IMR-90 (cell line): ENCODE data around the gene LAMA5. TPM values are rescaled to one million over a fixed set of nuclear protein-coding genes. Genes with fewer than 3 reads are reported as not detected.

Experiments
- ATAC-seq: fragments of 200-7000 bp; cut with Tn5 transposase; 2 replicates; pipeline ENCODE4 v1.9.1; 2020; ENCODE audit warnings: low read depth, mild to moderate bottlenecking, moderate library complexity
- BruUV-seq: library from RNA; stranded (reverse); fragments of 400-500 nt; replicated peaks from 2 replicates; lab custom pipeline; 2021; lab: Mats Ljungman, UMichigan
- CTCF ChIA-PET: fragments of 300-600 bp; formaldehyde crosslinking; extraction: SDS; loops from one replicate; lab custom pipeline; 2021; ENCODE audit warnings: antibody characterized with exemption; lab: Yijun Ruan, JAX
- POLR2A ChIA-PET: fragments of 300-600 bp; sonication (Branson Sonifier 250); formaldehyde crosslinking; loops from one replicate; lab custom pipeline; 2022; ENCODE audit warnings: antibody characterized with exemption; ENCODE audit not compliant: unreplicated experiment; lab: Charles Lee
- DNase-seq: peaks from one replicate; pipeline ENCODE4 v3.0.0; 2013
- H2AFZ ChIP-seq: replicated peaks from 2 replicates; pipeline ENCODE3; 2013; ENCODE audit warnings: low read length, mild to moderate bottlenecking; ENCODE audit not compliant: poor library complexity
- H2AK5ac ChIP-seq: 2 replicates; pipeline ENCODE4 v1.6.1; 2013; ENCODE audit warnings: low read depth, low read length, inconsistent platforms
- H2AK9ac ChIP-seq: replicated peaks from 2 replicates; pipeline ENCODE3; 2013; ENCODE audit warnings: mild to moderate bottlenecking, low read depth, low read length, moderate library complexity; ENCODE audit not compliant: poor library complexity
- H2BK120ac ChIP-seq: 2 replicates; pipeline ENCODE4 v1.6.1; 2013; ENCODE audit warnings: low read depth, low read length, inconsistent platforms
- H2BK15ac ChIP-seq: 3 replicates; pipeline ENCODE4 v1.6.1; 2013; ENCODE audit warnings: low read depth, low read length, inconsistent platforms
- H2BK20ac ChIP-seq: 2 replicates; pipeline ENCODE4 v1.6.1; 2013; ENCODE audit warnings: low read depth, mild to moderate bottlenecking, inconsistent platforms, low read length, moderate library complexity
- H2BK5ac ChIP-seq: 2 replicates; pipeline ENCODE4 v1.6.1; 2013; ENCODE audit warnings: mild to moderate bottlenecking, low read depth, low read length, inconsistent platforms; ENCODE audit not compliant: poor library complexity, severe bottlenecking
- H3K14ac ChIP-seq: replicated peaks from 2 replicates; pipeline ENCODE4 v1.6.1; 2013; ENCODE audit warnings: low read depth, low read length, inconsistent platforms
- H3K18ac ChIP-seq: 2 replicates; pipeline ENCODE4 v1.6.1; 2013; ENCODE audit warnings: low read depth, low read length, control low read depth
- H3K23ac ChIP-seq: 2 replicates; pipeline ENCODE4 v1.6.1; 2013; ENCODE audit warnings: low read depth, low read length, inconsistent platforms
- H3K27ac ChIP-seq: 2 replicates; pipeline ENCODE4 v1.5.1; 2013; ENCODE audit warnings: mild to moderate bottlenecking, control low read depth, low read length; ENCODE audit not compliant: insufficient read depth
- H3K27me3 ChIP-seq: 2 replicates; pipeline ENCODE4 v1.6.1; 2013; ENCODE audit warnings: low read length; ENCODE audit not compliant: control insufficient read depth, insufficient read depth
- H3K36me3 ChIP-seq: 2 replicates; pipeline ENCODE4 v1.6.1; 2013; ENCODE audit warnings: low read length, mixed read lengths; ENCODE audit not compliant: control insufficient read depth, insufficient read depth
- H3K4ac ChIP-seq: 2 replicates; pipeline ENCODE4 v1.6.1; 2013; ENCODE audit warnings: low read depth, low read length, inconsistent platforms
- H3K4me1 ChIP-seq: 2 replicates; pipeline ENCODE4 v1.6.1; 2013; ENCODE audit warnings: low read length, mixed read lengths; ENCODE audit not compliant: control insufficient read depth, insufficient read depth
- H3K4me2 ChIP-seq: 2 replicates; pipeline ENCODE4 v1.6.1; 2013; ENCODE audit warnings: low read depth, mild to moderate bottlenecking, control low read depth, low read length, moderate library complexity
- H3K4me3 ChIP-seq: 2 replicates; pipeline ENCODE4 v1.5.1; 2013; ENCODE audit warnings: low read depth, mild to moderate bottlenecking, control low read depth, low read length, moderate library complexity; ENCODE audit not compliant: insufficient read depth
- H3K56ac ChIP-seq: 2 replicates; pipeline ENCODE4 v1.6.1; 2013; ENCODE audit warnings: low read length, inconsistent platforms; ENCODE audit not compliant: insufficient read depth; ENCODE audit errors: extremely low read depth
- H3K79me1 ChIP-seq, 2 experiments: 2 replicates each; pipeline ENCODE4 v1.6.1; 2013; ENCODE audit warnings: low read length in 2 of 2, inconsistent platforms in 1 of 2, low read depth in 1 of 2
- H3K9ac ChIP-seq: 2 replicates; pipeline ENCODE4 v1.6.1; 2013; ENCODE audit warnings: low read depth, low read length, control low read depth
- H3K9me1 ChIP-seq: 2 replicates; pipeline ENCODE4 v1.6.1; 2013; ENCODE audit warnings: low read length, inconsistent platforms; ENCODE audit not compliant: insufficient read depth
- H3K9me3 ChIP-seq: 2 replicates; pipeline ENCODE4 v1.6.1; 2013; ENCODE audit warnings: low read length; ENCODE audit not compliant: control insufficient read depth, insufficient read depth
- H4K20me1 ChIP-seq: 2 replicates; pipeline ENCODE4 v1.6.1; 2013; ENCODE audit warnings: low read length, inconsistent platforms; ENCODE audit not compliant: insufficient read depth
- H4K5ac ChIP-seq: 2 replicates; pipeline ENCODE4 v1.6.1; 2013; ENCODE audit warnings: mild to moderate bottlenecking, low read depth, low read length, control low read depth
- H4K8ac ChIP-seq, 2 experiments: 2 replicates each; pipeline ENCODE4 v1.6.1; 2013; ENCODE audit warnings: low read depth in 2 of 2, low read length in 2 of 2, control low read depth in 1 of 2, inconsistent platforms in 1 of 2
- H4K91ac ChIP-seq: 2 replicates; pipeline ENCODE4 v1.6.1; 2013; ENCODE audit warnings: low read depth, low read length, inconsistent platforms; ENCODE audit not compliant: insufficient read depth
- CTCF ChIP-seq: conservative IDR thresholded peaks from 2 replicates; pipeline ENCODE4 v1.5.1; 2012; ENCODE audit warnings: mild to moderate bottlenecking, low read depth, low read length, improper control_type of control experiment
- MXI1 ChIP-seq: IDR thresholded peaks from 2 replicates; pipeline ENCODE4 v1.6.1; 2012; ENCODE audit warnings: low read depth, mild to moderate bottlenecking, low read length, moderate library complexity, borderline replicate concordance
- whole genome bisulfite sequencing, 2 experiments: methylation state at CpG; one replicate each; pipeline versions ENCODE4 v1.1.5 to v1.1.7; 2013; ENCODE audit warnings: missing lambda C conversion rate in 2 of 2; ENCODE audit not compliant: insufficient read length in 1 of 2; ENCODE audit errors: extremely low coverage in 2 of 2; 5-methylcytosine and 5-hydroxymethylcytosine counted together
- dilution Hi-C: fragments of 300-500 bp; cut with HindIII; formaldehyde crosslinking; loops from one replicate; pipeline ENCODE4 v1.14.3; 2018; ENCODE audit warnings: low sequenced_read_pairs; ENCODE audit not compliant: unreplicated experiment
- in situ Hi-C: fragments of 300-500 bp; cut with MboI; formaldehyde crosslinking; loops from 3 replicates; pipeline ENCODE4 v1.14.3; 2019; ENCODE audit warnings: low sequenced_read_pairs, inconsistent platforms, mixed read lengths
- intact Hi-C: fragments of 100-400 bp; cut with micrococcal nuclease; formaldehyde crosslinking; loops from 2 replicates; pipeline ENCODE4 v1.10.0; 2022
- polyA plus RNA-seq, 3 experiments: library from polyadenylated mRNA; depleted of rRNA; stranded (reverse); fragments of >200 nt; gene quantifications; 2 replicates each; pipeline ENCODE4 v1.2.3, GENCODE V29; 2012; ENCODE audit warnings: low replicate concordance in 1 of 3
- total RNA-seq: library from RNA; depleted of rRNA; stranded (reverse); fragments of >200 nt; gene quantifications from 2 replicates; pipeline ENCODE4 v1.2.3, GENCODE V29; 2012

The LAMA5 gene
- total and polyA plus RNA-seq, 2 of the 4 experiments (the other 2 are of a cell fraction) = 0.90 to 7.3 TPM

GRCh38 chr20:62411479-62412193 is 44.5 kb upstream of the LAMA5 start:
- 0 out of 4 replicates have a peak, but pooled peaks cover 0 to under 1% of the 10 kb centered on the region in 2 experiments for H3K79me1 ChIP-seq
- WGBS, 2 experiments = 83% methylated on average over 16 of the region's 24 CpGs; no CpG with 5 or more reads in 1 of the 2 experiments
- in situ Hi-C loops = no loop called here

More at GRCh38 chr20:62411479-62412193, 44.5 kb upstream of the LAMA5 start:
- H3K27me3 ChIP-seq = peaks cover 12% of the 10 kb centered on the region; the same call in 1 of the 2 replicates
- TF ChIP-seq MXI1 = no peak
- TF ChIP-seq CTCF = no peak
- H3K4ac ChIP-seq = no peak overlapping the region
- no peak overlapping the region for H3K4me2 ChIP-seq
- intact Hi-C loops = no loop called here
- H3K9me1 ChIP-seq = no peaks in the 10 kb centered on the region
- no peak overlapping the region for H2BK120ac ChIP-seq
- H3K23ac ChIP-seq = no peak overlapping the region
- no peak overlapping the region for H2BK20ac ChIP-seq
- dilution Hi-C loops = no loop called here
- no peak overlapping the region for H3K18ac ChIP-seq
- H2AFZ ChIP-seq = no peak overlapping the region
- ChIA-PET POLR2A (no interaction called here), CTCF (no interaction called here)
- H4K20me1 ChIP-seq = no peaks in the 10 kb centered on the region
- no peak overlapping the region for H2AK9ac ChIP-seq
- no peak overlapping the region for H3K56ac ChIP-seq
- 0 out of 2 replicates have a peak, but pooled peaks cover 2% of the 10 kb centered on the region for H3K4me1 ChIP-seq
- H3K4me3 ChIP-seq = no peak overlapping the region
- no peak overlapping the region for H2BK15ac ChIP-seq
- no peak overlapping the region for H2AK5ac ChIP-seq
- no peak overlapping the region for H4K8ac ChIP-seq
- H3K36me3 ChIP-seq = no peaks in the 10 kb centered on the region
- no peak overlapping the region for H3K27ac ChIP-seq
- no peak overlapping the region for H4K5ac ChIP-seq
- DNase-seq (no peak), ATAC-seq (no peak)
- no TSS peak for BruUV-seq
- H3K9me3 ChIP-seq = no peaks in the 10 kb centered on the region
- H3K14ac ChIP-seq = no peak overlapping the region
- no peak overlapping the region for H3K9ac ChIP-seq
- H4K91ac ChIP-seq = no peak overlapping the region
- no peak overlapping the region for H2BK5ac ChIP-seq
